Fibroblast of skin of left biceps (primary cell): ENCODE measurements around the gene NXPH3.
"Not testable (repeated sequence)": the region's sequence is repeated elsewhere in the genome, so short reads cannot be mapped to it uniquely, and the experiment has no call there.

Source experiments
- DNase-seq, 2 experiments: peaks; one replicate each; pipeline ENCODE4 v3.0.0-alpha.2; 2013; ENCODE audit warnings: low read depth in 2 of 2

The NXPH3 gene

GRCh38 chr17:49575679-49576087 lies at the start of gene NXPH3:
NXPH3 (plus strand) TSS chr17:49575871; CDS start chr17:49576220, 349 bp downstream.
- DNase-seq: no peak

DNA sequence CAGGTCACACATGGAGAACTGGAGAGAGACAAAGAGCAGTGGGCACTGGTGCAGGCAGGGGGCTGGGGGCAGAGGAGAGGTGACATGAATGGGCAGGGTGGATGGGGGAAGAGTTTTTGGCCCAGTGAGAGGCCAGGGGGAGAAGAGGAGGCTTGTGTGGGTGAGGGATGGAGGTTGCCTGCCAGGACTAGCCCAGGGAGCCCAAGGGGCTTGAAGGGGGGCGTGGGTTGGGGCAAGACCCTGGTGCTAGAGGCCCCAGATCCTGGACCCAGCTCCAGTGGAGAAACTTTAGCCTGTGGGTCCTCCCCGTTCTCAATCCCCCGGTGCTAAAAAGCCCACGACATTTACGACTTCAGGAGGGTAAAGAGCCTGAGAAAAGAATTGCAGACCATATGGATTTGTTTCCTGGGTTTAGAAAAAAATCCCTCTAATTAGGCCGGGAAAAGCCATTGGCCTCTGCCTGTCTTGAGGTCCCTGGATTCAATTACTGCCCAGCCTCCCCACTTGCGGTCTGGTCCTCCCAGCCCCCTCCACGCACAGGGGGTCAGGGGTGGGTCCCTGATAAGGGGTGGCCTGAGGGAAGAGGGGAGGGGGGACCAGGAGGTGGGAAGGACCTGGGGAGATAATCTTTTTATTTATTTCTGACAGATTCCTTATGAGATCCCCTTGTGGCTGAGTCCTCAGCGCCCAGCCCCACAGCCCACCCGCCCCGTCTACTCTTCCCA lies 47.6 kb upstream of the NXPH3 start:
- DNase-seq: no peak

DNA sequence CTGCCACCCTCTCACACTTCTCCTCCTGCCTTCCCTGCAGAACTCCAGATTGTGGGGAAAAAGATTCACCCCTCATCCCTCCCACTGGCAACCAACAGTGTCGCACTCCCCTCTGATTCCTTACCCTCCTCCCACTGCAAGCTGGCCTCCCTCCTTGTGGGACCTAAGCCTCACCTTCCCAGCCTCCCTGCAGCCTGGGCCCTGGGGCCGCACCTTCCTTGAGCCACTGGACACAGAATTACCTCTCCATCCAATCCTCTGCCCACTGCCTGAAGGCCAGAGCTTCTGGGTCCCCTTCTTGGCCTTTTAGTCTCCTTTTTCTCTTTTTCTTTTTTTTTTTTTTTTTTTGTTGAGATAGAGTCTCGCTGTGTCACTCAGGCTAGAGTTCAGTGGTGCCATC lies 46.7 kb upstream of the NXPH3 start:
- no peak for DNase-seq

DNA sequence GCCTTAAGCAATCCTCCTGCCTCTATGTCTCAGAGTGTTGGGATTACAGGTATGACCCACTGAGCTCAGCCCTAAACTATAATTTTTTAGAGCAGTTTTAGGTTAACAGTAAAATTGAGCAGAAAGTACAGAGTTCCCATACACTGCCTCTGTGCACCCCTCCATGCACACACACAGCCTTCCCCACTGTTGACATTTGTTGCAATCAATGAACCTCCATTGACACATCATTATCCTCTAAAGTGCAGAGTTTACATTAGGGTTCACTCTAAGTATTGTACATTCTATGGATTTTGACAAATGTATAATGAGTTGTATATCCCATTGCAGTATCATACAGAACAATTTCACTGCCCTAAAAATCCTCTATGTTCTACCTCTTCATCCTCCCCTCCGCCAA lies 45.6 kb upstream of the NXPH3 start:
- DNase-seq: no peak

GRCh38 chr17:49543860-49544259 lies 31.8 kb upstream of the NXPH3 start:
- DNase-seq: no peak

GRCh38 chr17:49545007-49545660 lies 30.5 kb upstream of the NXPH3 start:
- no peak for DNase-seq

DNA sequence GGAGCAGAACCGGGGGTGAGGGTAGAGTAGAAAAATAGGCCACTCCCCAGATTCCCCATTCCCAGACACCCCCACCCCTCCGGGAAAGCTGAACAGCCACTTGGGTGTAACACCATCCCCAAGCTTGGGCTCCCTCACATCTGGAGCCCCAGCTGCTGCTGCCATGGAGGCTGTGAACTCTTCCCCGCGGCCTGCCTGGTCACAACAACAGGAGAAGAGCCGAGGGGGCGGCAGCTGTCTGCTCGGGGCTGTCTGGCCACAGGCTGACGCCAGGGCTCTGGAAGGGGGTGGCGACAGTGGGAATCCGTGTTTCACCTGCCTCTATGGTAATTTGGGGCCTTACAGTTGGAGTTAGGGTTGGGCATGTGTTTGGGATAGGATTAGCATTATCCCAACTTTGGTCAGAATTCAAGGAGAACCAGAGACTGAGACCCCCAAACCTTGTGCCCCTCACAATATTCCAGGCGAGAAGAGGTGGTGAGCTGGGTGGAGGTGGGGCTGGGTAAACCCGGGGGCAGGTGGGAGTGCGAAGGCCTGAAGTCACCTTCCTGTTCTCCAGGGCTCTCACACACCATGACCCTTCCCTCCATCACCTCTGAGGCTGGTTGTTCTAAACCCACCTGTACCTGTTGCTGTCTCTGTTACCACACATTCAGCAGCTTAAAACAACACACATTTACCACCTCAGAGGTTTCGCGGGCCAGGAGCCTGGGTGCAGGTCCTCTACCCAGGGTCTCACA lies 29.7 kb upstream of the NXPH3 start:
- DNase-seq: no peak

DNA sequence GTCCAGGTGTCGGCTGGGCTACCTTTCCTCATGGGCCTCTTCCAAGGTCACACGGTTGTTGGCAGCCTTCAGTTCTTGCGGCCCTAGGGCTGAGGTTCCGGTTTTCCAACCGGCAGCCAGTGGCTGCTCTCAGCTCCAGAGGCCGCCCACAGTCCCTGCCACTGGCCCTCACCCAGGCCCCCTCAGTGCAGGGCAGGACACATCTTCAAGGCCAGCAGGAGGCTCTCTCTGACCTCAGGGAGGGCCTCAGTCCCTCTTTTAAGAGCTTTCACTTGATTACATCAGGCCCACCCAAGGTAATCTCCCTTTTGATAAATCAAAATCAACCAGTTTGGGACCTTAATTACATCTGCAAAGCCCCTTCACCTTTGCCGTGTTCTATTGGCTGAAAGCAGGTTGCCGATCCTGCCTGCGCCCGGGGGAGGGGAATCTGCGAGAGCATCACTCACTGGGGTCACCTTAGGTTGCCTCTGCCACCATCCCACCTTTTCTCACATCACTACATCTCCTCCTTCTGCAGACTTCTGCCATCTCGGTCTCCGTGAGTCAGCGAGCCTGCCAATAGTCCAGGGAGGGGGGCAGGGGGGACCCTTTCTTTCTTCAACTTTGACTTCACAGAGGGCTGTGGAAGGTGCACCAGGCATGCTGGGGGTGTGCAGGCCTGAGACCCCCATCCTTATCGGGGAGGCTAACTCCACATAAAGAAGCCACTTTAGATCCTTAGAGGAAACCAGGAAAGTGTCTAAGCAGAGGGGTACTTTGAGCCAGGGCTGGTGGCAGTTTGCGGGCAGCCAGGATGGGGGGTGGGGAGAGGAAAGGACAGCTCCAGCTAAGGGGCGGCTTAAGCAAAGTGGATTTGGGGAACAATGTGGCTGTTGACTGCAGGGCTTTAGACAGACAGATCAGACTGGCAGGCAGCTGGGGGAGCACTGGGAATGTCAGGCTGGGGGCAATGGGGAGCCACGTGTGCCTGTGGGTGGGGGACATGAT lies 28.8 kb upstream of the NXPH3 start:
- DNase-seq: no peak

DNA sequence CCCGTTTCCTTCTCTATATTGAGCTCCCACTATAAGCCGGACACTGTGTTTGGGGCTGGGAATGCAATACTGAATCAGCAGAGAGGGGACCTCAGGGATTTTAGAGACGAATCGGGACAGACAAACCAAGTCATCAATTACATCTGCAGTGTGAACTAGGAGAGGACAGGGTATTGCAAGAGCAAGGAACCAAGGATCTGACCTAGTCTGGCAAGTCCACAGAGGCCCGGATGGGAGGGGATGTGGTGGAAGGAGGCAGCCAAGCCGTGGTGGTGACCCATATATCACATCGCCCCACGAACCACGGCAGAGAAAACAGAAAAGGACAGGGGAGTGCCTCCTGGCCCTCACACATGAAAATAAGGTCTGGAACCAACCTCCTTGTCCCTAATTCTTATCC lies 28.1 kb upstream of the NXPH3 start:
- no peak for DNase-seq

DNA sequence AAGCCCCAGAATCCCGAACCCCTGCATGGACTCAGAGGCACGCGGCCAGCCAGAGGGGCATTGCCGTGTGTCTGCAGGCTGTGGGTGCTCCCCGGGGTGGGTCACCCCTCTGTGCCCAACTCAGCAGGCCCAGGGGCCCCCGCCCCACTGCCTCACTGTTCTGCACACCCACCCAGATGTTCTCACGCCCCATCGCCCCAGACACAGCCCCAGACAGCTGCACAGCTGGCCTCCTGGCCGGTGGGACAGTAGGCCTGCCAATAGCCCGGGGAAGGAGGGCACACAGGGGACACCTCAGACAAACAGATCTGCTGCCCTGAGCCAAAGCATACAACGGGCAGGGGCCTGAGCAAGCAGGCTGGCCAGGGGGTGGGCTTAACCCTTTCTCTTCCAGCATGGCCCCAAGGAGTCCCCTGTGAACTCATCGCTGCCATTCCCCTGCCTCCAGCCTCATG lies 27.6 kb upstream of the NXPH3 start:
- no peak for DNase-seq

GRCh38 chr17:49548506-49549310 lies 27.0 kb upstream of the NXPH3 start:
- DNase-seq: no peak

- no peak for DNase-seq
Observed at GRCh38 chr17:49549311-49549605, 26.4 kb upstream of the NXPH3 start.

DNA sequence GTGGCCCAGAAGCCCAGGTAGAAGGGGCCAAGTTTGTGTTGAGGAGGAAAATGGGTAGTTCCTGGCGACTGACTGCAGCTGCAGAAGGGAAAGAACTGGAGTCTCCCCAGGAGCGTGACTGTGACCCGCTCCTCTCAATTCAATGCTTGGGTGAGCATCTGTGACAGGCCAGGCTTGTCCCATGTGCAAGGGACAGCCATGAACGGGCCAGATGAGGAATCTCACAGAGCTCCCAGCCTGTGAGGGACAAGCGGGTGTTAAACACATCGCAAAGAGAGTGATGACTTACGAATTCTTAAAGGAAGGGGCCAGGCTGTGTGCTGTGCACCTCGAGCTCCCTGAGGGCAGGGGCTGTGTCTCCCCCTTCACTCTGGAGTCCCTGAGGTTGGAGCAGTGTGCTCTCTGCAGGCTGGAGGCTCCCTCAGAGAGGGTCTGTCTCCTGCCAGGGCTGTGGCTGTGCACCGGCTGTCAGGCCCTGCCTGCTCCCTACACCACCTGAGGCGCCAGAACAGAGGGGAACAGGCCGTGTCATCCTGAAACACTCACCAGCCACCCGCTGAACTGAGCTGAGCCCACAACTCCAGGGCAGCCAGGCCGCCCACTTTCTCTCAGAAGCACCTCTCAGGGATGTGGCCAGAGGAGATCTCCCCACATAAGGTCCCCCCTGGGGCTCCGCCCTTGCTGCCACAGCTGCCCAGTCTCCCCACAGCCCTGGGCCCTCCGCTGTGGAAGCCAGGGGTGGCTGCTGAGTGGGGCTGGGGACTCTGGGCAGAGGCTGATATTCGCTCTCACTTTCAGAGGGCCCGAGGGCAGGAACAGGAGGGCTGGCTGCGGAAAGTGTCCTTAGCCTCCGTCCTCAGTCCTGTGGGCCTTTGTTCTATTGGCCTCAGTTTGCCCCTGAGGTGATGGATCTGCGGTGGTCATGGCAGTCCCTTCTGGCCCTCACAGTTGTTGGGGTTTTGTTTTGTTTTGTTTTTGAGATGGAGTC lies 25.7 kb upstream of the NXPH3 start:
- DNase-seq: no peak

- DNase-seq: not testable (repeated sequence)
Observed at GRCh38 chr17:49550764-49551163, 24.9 kb upstream of the NXPH3 start.

- no peak for DNase-seq
Observed at GRCh38 chr17:49551221-49552069, 24.2 kb upstream of the NXPH3 start.

DNA sequence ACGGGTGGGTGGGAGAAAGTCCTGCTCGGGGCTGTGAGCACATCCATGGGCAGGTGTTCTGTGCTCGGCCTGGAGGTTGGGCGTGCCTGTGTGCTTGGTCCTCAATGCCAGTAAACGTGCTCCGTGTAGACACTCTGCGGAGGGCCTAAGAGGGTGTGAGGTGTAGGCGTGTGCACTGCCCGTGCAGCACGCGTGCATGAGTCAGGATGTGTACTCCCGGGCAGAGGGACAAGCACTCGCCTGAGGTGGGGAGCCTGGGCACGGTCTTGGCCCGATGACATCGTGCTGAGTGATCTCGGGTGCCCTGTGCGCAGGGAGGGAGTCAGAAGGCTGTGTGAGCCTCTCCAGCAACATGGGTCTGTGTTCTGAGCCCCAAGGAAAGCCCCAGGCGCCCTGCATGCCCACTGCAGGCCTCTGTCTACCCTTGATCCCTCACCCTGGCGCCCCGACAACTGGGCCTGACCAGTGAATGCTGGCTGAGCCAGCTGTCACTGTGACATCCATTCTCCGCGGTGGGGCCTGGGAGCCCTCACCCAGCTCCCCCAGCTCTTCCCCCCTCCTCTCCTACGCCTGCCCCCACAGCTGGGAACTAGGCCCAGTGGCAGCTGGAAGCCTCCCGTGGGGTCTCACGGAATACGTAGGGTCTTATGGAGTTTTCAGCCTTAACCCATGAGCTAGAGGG lies 23.5 kb upstream of the NXPH3 start:
- DNase-seq: no peak

DNA sequence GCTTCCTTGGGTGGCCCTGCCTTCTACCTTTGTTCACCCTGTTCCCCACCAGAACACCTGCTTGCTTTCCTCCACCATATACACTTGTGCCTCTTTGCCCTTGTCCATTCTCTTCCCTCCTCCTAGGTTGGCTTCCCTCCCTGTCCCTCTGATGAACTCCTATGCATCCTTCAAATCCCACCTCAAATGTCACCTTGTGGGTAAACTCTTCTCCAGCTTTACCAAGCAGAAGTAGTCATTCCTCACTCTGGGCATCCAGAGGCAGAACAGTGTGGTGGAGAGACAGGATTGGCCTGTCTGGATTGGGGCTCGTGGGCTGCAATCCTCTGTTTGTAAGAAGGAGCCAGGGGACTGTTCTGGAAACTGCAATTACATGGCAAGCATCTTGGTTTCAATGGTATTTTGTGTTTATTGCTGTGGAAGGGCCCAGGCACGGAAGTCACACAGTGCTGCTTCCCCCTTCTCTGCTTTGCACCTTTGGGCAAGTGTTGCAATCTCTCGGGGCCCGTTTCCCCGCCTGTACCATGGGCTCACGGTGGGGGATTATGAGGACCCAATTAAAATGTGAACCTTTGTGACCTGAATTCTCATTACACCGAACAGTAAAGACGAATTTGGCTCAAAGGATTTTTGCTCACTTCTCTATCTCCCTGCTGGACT lies 21.9 kb upstream of the NXPH3 start:
- DNase-seq: no peak
